Endodermal cell (in vitro differentiated cells): Measurements from ENCODE around the gene GPR61. TPM values are rescaled to one million over a fixed set of nuclear protein-coding genes. Genes with fewer than 3 reads are reported as not detected.

ENCODE experiments used
- DNase-seq: peaks from one replicate; pipeline ENCODE4 v3.0.0-alpha.2; 2017
- H3K27ac ChIP-seq: 2 replicates; pipeline ENCODE4 v1.5.1; 2013; ENCODE audit warnings: mild to moderate bottlenecking, low read depth, low read length, moderate library complexity
- H3K27me3 ChIP-seq: 2 replicates; pipeline ENCODE4 v1.6.1; 2013; ENCODE audit warnings: mild to moderate bottlenecking, low read length, moderate library complexity; ENCODE audit not compliant: insufficient read depth, control insufficient read depth, poor library complexity, severe bottlenecking
- H3K36me3 ChIP-seq: 2 replicates; pipeline ENCODE4 v1.7.0; 2013; ENCODE audit warnings: mild to moderate bottlenecking, low read length, moderate library complexity; ENCODE audit not compliant: control insufficient read depth, insufficient read depth
- H3K4me1 ChIP-seq: one replicate; pipeline ENCODE4 v1.7.0; 2013; ENCODE audit warnings: low read length; ENCODE audit not compliant: control insufficient read depth, insufficient read depth
- H3K4me3 ChIP-seq: 2 replicates; pipeline ENCODE4 v1.5.1; 2013; ENCODE audit warnings: mild to moderate bottlenecking, low read length, moderate library complexity
- H3K9ac ChIP-seq: 2 replicates; pipeline ENCODE4 v1.6.1; 2013; ENCODE audit warnings: mild to moderate bottlenecking, low read length, moderate library complexity; ENCODE audit not compliant: poor library complexity, severe bottlenecking; ENCODE audit errors: extremely low read depth
- H3K9me3 ChIP-seq: 2 replicates; pipeline ENCODE4 v1.6.1; 2013; ENCODE audit warnings: mild to moderate bottlenecking, low read length, moderate library complexity; ENCODE audit not compliant: control insufficient read depth
- H3K27ac Mint-ChIP-seq: 2 replicates; pipeline ENCODE4 v1.8.0; 2020; ENCODE audit warnings: mixed read lengths
- H3K27me3 Mint-ChIP-seq: 2 replicates; pipeline ENCODE4 v1.8.0; 2021; ENCODE audit warnings: mild to moderate bottlenecking, mixed read lengths; ENCODE audit not compliant: insufficient read depth
- H3K36me3 Mint-ChIP-seq: 2 replicates; pipeline ENCODE4 v1.8.0; 2020; ENCODE audit warnings: low read depth, mixed read lengths
- H3K4me1 Mint-ChIP-seq: 2 replicates; pipeline ENCODE4 v1.8.0; 2020; ENCODE audit warnings: mixed read lengths
- H3K4me3 Mint-ChIP-seq: 2 replicates; pipeline ENCODE4 v1.8.0; 2020; ENCODE audit warnings: mild to moderate bottlenecking, moderate library complexity, mixed read lengths
- H3K9me3 Mint-ChIP-seq: 2 replicates; pipeline ENCODE4 v1.8.0; 2020; ENCODE audit warnings: mild to moderate bottlenecking, mixed read lengths
- WGBS, 2 experiments: methylation state at CpG; one replicate each; pipeline versions ENCODE4 v1.1.5 to v1.1.7; 2013; ENCODE audit warnings: missing lambda C conversion rate in 2 of 2, mixed read lengths in 1 of 2; ENCODE audit not compliant: insufficient coverage in 1 of 2, insufficient read length in 1 of 2; 5-methylcytosine and 5-hydroxymethylcytosine counted together
- total RNA-seq, 2 donors: library from RNA; stranded (reverse); fragmentation: NEBNext Ultra II Directional in 1 of 2; extraction: Animal tissue kit (Norgen Biotek cat#: 25700) in 1 of 2; gene quantifications; 2 replicates in 1 of 2; 3 replicates in 1 of 2; pipeline ENCODE4 v1.2.1, GENCODE V29; 2021
- TF ChIP-seq, protein P1 (sequence below): fragments of 200-600 bp; sonication (generic); conservative IDR thresholded peaks from 2 replicates; pipeline ENCODE4 v1.5.0; 2021; ENCODE audit warnings: antibody characterized with exemption, mild to moderate bottlenecking

The GPR61 gene
- total RNA-seq, 2 donors from 2014 or later = 0.93 TPM; not detected in 1

DNA sequence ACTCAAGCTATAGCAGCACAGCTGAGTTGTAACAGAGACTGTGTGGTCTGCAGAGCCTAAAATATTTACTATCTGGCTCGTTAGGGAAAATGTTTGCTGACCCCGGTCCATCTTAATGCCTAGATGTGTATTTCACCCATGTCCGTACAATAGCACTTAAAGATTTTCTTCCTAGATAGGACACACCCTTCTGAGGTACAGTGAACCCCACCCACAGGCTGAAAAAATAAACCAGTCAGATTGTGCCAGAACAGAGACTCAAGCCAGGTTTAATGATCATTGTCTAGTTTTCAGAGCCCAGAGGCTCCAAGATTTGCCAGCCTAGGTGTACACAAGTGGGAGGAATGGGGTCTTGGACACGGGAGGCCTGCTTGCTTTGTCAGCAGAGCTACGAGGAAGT, 35.7 kb upstream of the GPR61 start:
- Histone ChIP-seq H3K9ac (no peak overlapping the region), H3K4me1 (no peaks in the 10 kb centered on the region), H3K36me3 (no peaks in the 10 kb centered on the region), H3K9me3 (no peaks in the 10 kb centered on the region), H3K27ac (no peak overlapping the region), H3K27me3 (peaks cover 22% of the 10 kb centered on the region), H3K4me3 (no peak overlapping the region)
- Mint-ChIP-seq H3K27ac (no peak overlapping the region), H3K4me3 (no peak overlapping the region), H3K36me3 (no peaks in the 10 kb centered on the region), H3K27me3 (peaks cover 25% of the 10 kb centered on the region), H3K9me3 (no peaks in the 10 kb centered on the region), H3K4me1 (peaks cover 8% of the 10 kb centered on the region)
- WGBS, 2 experiments = 90 to 97% methylated on average over 4 to 5 of the region's 5 CpGs
- DNase-seq = no peak
- TF ChIP-seq, protein P1, sequence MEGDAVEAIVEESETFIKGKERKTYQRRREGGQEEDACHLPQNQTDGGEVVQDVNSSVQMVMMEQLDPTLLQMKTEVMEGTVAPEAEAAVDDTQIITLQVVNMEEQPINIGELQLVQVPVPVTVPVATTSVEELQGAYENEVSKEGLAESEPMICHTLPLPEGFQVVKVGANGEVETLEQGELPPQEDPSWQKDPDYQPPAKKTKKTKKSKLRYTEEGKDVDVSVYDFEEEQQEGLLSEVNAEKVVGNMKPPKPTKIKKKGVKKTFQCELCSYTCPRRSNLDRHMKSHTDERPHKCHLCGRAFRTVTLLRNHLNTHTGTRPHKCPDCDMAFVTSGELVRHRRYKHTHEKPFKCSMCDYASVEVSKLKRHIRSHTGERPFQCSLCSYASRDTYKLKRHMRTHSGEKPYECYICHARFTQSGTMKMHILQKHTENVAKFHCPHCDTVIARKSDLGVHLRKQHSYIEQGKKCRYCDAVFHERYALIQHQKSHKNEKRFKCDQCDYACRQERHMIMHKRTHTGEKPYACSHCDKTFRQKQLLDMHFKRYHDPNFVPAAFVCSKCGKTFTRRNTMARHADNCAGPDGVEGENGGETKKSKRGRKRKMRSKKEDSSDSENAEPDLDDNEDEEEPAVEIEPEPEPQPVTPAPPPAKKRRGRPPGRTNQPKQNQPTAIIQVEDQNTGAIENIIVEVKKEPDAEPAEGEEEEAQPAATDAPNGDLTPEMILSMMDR = no peak

GRCh38 chr1:109504974-109505373, 34.7 kb upstream of the GPR61 start:
- Histone ChIP-seq H3K36me3 (no peaks in the 10 kb centered on the region), H3K4me1 (no peaks in the 10 kb centered on the region), H3K27me3 (peaks cover 27% of the 10 kb centered on the region), H3K9me3 (no peaks in the 10 kb centered on the region), H3K9ac (no peak overlapping the region), H3K4me3 (no peak overlapping the region), H3K27ac (no peak overlapping the region)
- TF ChIP-seq, protein P1 = no peak
- H3K4me3 Mint-ChIP-seq = no peak overlapping the region
- H3K36me3 Mint-ChIP-seq = no peaks in the 10 kb centered on the region
- WGBS, 2 experiments = 83 to 100% methylated on average over 1 of the region's 1 CpG
- peaks cover 31% of the 10 kb centered on the region for H3K27me3 Mint-ChIP-seq
- H3K27ac Mint-ChIP-seq = no peak overlapping the region
- DNase-seq = no peak
- no peaks in the 10 kb centered on the region for H3K9me3 Mint-ChIP-seq
- H3K4me1 Mint-ChIP-seq = peaks cover 13% of the 10 kb centered on the region

- H3K9me3 ChIP-seq = no peaks in the 10 kb centered on the region
- H3K9ac ChIP-seq = no peak overlapping the region
- H3K4me3 Mint-ChIP-seq = peak overlapping the region; percentile 72
- H3K27ac Mint-ChIP-seq = no peak overlapping the region
- H3K27ac ChIP-seq = no peak overlapping the region
- H3K36me3 ChIP-seq = no peaks in the 10 kb centered on the region
- H3K27me3 ChIP-seq = peaks cover 53% of the 10 kb centered on the region
- H3K27me3 Mint-ChIP-seq = peaks cover 60% of the 10 kb centered on the region
- no peak for DNase-seq
- H3K4me1 ChIP-seq = no peaks in the 10 kb centered on the region
- H3K4me3 ChIP-seq = no peak overlapping the region
- H3K36me3 Mint-ChIP-seq = no peaks in the 10 kb centered on the region
- H3K4me1 Mint-ChIP-seq = peaks cover 10% of the 10 kb centered on the region
- 93 to 96% methylated on average over 21 to 25 of the region's 25 CpGs for WGBS, 2 experiments
- H3K9me3 Mint-ChIP-seq = no peaks in the 10 kb centered on the region
- TF ChIP-seq, protein P1 = no peak
Observed at GRCh38 chr1:109508001-109508872, 31.4 kb upstream of the GPR61 start.
